Activated CD4-positive, alpha-beta T cell treated with anti-CD3 and anti-CD28 coated beads, Interleukin-2, amount 10 ng/mL, durations not matched to agents 24 days and 14 days (primary cell): ENCODE results near the gene TRDN. TPM values are rescaled to one million over a fixed set of nuclear protein-coding genes. Genes with fewer than 3 reads are reported as not detected.

Source experiments
- DNase-seq: peaks from one replicate; pipeline ENCODE4 v3.0.0; 2022
- H3K27ac Mint-ChIP-seq: one replicate; pipeline ENCODE4 v1.8.0; 2022; ENCODE audit warnings: mild to moderate bottlenecking, mixed read lengths
- H3K27me3 Mint-ChIP-seq: one replicate; pipeline ENCODE4 v1.8.0; 2022; ENCODE audit warnings: mixed read lengths
- H3K36me3 Mint-ChIP-seq: one replicate; pipeline ENCODE4 v1.8.0; 2022; ENCODE audit warnings: low read depth, mild to moderate bottlenecking, mixed read lengths
- H3K4me1 Mint-ChIP-seq: one replicate; pipeline ENCODE4 v1.8.0; 2021; ENCODE audit warnings: mixed read lengths
- H3K4me3 Mint-ChIP-seq: one replicate; pipeline ENCODE4 v1.8.0; 2022; ENCODE audit warnings: mild to moderate bottlenecking, moderate library complexity, mixed read lengths
- H3K9me3 Mint-ChIP-seq: one replicate; pipeline ENCODE4 v1.8.0; 2021; ENCODE audit warnings: mixed read lengths
- intact Hi-C: fragments of 100-400 bp; cut with micrococcal nuclease; formaldehyde crosslinking; loops from one replicate; pipeline ENCODE4 v1.15.1; 2023
- total RNA-seq: library from RNA; stranded (reverse); gene quantifications from 2 replicates; pipeline ENCODE4 v1.2.3, GENCODE V29; 2022

The TRDN gene
- total RNA-seq, 1 donor from 2014 or later = not detected

GRCh38 chr6:123420512-123420911 lies 216.2 kb downstream of the TRDN start:
- intact Hi-C loops = no loop called here
- H3K36me3 Mint-ChIP-seq = no peaks in the 10 kb centered on the region

GRCh38 chr6:123418071-123418470 lies 218.7 kb downstream of the TRDN start:
- Mint-ChIP-seq H3K36me3 (no peaks in the 10 kb centered on the region), H3K27me3 (no peaks in the 10 kb centered on the region), H3K9me3 (no peaks in the 10 kb centered on the region), H3K4me1 (no peaks in the 10 kb centered on the region), H3K27ac (no peak overlapping the region), H3K4me3 (no peak overlapping the region)
- intact Hi-C loops = no loop called here
- DNase-seq = no peak

More at GRCh38 chr6:123420512-123420911, 216.2 kb downstream of the TRDN start:
- no peak for DNase-seq
- H3K27ac Mint-ChIP-seq = no peak overlapping the region
- no peaks in the 10 kb centered on the region for H3K9me3 Mint-ChIP-seq
- no peaks in the 10 kb centered on the region for H3K27me3 Mint-ChIP-seq
- no peaks in the 10 kb centered on the region for H3K4me1 Mint-ChIP-seq
- H3K4me3 Mint-ChIP-seq = no peak overlapping the region

DNA sequence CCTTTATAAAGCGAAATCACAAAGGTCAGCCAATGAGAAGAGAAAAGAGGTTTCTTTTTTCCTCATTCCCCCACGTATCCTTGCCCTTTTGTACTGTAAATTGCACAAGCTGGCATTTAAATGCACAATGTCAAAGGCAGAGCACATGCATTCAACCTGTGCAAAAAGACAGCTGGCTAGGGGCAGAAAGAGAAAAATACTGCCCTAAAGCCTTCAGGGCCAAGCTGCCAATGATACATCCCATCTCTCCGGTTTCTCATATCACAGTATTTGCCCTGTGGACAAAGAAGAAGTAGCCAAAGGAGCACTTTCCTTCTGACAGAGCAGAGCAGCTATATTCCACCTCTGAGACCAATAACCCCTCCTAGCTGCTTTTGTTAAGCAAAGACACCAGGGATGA lies 219.2 kb downstream of the TRDN start:
- H3K27ac Mint-ChIP-seq = no peak overlapping the region
- intact Hi-C loops = loop anchor here (2.0 kb wide), 1 partner anchor 297 kb away; no protein-coding TSS in a partner anchor

DNA sequence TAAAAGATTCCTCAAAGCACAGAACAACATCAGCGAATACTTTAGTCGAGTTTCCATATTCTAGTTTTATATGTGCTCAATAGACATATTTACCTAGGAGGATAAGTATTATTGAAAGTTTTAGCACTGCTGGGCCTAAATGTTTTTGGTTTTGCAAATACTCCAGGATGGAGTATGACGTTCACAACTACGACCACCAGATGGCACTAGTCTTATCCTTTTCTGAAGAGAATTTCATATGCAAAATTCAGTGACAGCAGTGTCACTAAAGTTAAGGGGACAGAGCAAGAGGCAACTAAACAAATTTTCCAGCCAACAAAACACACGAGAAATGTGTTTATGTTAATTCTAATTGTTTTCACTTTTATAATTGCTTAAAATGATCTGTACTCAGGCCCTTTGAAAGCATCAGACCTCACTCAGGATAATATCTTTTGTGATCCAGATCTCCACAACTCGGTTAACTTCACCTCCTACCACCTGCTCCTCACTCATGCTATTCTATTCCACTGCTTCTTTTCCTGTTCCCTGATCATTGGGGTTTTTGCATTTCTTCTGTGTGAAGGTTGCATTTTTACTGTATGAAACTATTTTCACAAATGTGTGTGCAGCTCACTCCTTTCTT lies 220.8 kb downstream of the TRDN start:
- H3K27ac Mint-ChIP-seq = no peak overlapping the region
- H3K36me3 Mint-ChIP-seq = no peaks in the 10 kb centered on the region
- peak; percentile 77 for DNase-seq
- no peaks in the 10 kb centered on the region for H3K9me3 Mint-ChIP-seq
- H3K27me3 Mint-ChIP-seq = no peaks in the 10 kb centered on the region
- no peak overlapping the region for H3K4me3 Mint-ChIP-seq
- H3K4me1 Mint-ChIP-seq = no peaks in the 10 kb centered on the region
- intact Hi-C loops = loop anchor here (2.0 kb wide), 1 partner anchor 299 kb away; no protein-coding TSS in a partner anchor

More for the DNA sequence above, 219.2 kb downstream of the TRDN start:
- Mint-ChIP-seq H3K4me3 (no peak overlapping the region), H3K36me3 (no peaks in the 10 kb centered on the region), H3K27me3 (no peaks in the 10 kb centered on the region), H3K4me1 (no peaks in the 10 kb centered on the region), H3K9me3 (no peaks in the 10 kb centered on the region)
- no peak for DNase-seq

- intact Hi-C loops = no loop called here
- no peak for DNase-seq
- no peak overlapping the region for H3K27ac Mint-ChIP-seq
- H3K9me3 Mint-ChIP-seq = no peaks in the 10 kb centered on the region
- no peaks in the 10 kb centered on the region for H3K4me1 Mint-ChIP-seq
- no peak overlapping the region for H3K4me3 Mint-ChIP-seq
- H3K36me3 Mint-ChIP-seq = no peaks in the 10 kb centered on the region
- no peaks in the 10 kb centered on the region for H3K27me3 Mint-ChIP-seq
Measured at GRCh38 chr6:123404975-123405374, 231.8 kb downstream of the TRDN start.

DNA sequence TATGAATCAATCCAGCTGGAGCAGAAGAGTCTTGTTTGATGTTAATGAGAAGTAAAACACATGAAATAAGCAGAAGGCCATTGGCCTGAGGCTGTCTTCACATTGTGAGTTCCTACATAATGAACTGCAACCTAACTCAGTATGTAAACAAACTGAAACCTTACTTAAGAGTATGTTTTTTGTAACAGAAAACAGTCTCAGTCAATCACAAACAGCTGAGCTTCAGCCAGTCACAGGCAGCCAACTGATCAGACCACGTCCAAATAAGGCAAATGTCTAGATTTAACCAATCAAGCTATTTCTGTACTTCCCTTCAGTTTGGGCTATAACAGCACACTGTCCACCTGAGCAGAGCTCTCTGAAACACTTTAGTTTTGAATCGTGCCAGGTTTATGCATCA lies 234.7 kb downstream of the TRDN start:
- H3K4me3 Mint-ChIP-seq = no peak overlapping the region
- H3K9me3 Mint-ChIP-seq = no peaks in the 10 kb centered on the region
- intact Hi-C loops = no loop called here
- no peaks in the 10 kb centered on the region for H3K36me3 Mint-ChIP-seq
- DNase-seq = no peak
- no peaks in the 10 kb centered on the region for H3K4me1 Mint-ChIP-seq
- no peaks in the 10 kb centered on the region for H3K27me3 Mint-ChIP-seq
- no peak overlapping the region for H3K27ac Mint-ChIP-seq

DNA sequence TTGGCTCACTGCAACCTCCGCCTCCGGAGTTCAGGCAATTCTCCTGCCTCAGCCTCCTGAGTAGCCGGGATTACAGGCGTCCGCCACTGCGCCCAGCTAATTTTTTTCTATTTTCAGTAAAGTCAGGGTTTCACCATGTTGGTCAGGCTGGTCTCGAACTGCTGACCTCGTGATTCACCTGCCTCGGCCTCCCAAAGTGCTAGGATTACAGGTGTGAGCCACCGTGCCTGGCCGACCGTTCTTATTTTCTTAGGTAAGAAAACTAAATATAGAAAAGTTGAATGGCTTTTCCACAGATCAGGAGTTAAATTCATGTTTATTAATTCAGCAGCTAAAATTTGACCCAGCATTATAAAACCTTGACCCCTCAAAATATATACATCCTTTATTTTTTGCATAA lies 238.7 kb downstream of the TRDN start:
- Mint-ChIP-seq H3K27me3 (no peaks in the 10 kb centered on the region), H3K27ac (no peak overlapping the region), H3K4me3 (no peak overlapping the region), H3K36me3 (no peaks in the 10 kb centered on the region), H3K4me1 (no peaks in the 10 kb centered on the region), H3K9me3 (no peaks in the 10 kb centered on the region)
- intact Hi-C loops = no loop called here
- DNase-seq = no peak

- no peak overlapping the region for H3K27ac Mint-ChIP-seq
- no peak for DNase-seq
- H3K27me3 Mint-ChIP-seq = no peaks in the 10 kb centered on the region
- no peaks in the 10 kb centered on the region for H3K9me3 Mint-ChIP-seq
- H3K4me1 Mint-ChIP-seq = no peaks in the 10 kb centered on the region
- H3K36me3 Mint-ChIP-seq = no peaks in the 10 kb centered on the region
- H3K4me3 Mint-ChIP-seq = no peak overlapping the region
- intact Hi-C loops = no loop called here
Measured at GRCh38 chr6:123393331-123393730, 243.4 kb downstream of the TRDN start.

- intact Hi-C loops = no loop called here
- Mint-ChIP-seq H3K4me3 (no peak overlapping the region), H3K36me3 (no peaks in the 10 kb centered on the region), H3K27ac (no peak overlapping the region), H3K27me3 (no peaks in the 10 kb centered on the region), H3K9me3 (no peaks in the 10 kb centered on the region), H3K4me1 (no peaks in the 10 kb centered on the region)
- DNase-seq = no peak
Measured at GRCh38 chr6:123383718-123384117, 253.0 kb downstream of the TRDN start.

GRCh38 chr6:123380257-123380656 lies 256.5 kb downstream of the TRDN start:
- Mint-ChIP-seq H3K36me3 (no peaks in the 10 kb centered on the region), H3K4me1 (no peaks in the 10 kb centered on the region), H3K27ac (no peak overlapping the region), H3K27me3 (no peaks in the 10 kb centered on the region), H3K9me3 (no peaks in the 10 kb centered on the region), H3K4me3 (no peak overlapping the region)
- no peak for DNase-seq
- intact Hi-C loops = no loop called here

DNA sequence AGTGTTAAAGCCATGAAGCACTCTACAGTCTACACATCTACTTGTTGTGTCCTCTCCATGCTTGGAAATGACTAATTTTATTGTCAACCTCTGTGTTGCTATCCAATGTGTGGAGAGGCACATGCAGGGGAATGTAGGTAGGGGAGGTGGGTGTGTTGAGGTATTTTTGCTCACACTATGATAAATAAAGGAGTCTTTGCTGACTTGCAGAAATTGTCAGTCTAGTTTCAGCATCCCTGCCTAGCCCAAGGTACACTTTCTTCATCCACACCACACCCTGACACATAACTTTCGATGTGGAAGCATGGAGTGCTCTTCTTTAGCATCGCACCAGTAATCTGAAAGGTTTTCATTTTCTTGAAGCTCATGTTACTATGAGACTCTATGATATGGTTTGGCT lies 264.0 kb downstream of the TRDN start:
- no peaks in the 10 kb centered on the region for H3K4me1 Mint-ChIP-seq
- no peaks in the 10 kb centered on the region for H3K36me3 Mint-ChIP-seq
- intact Hi-C loops = no loop called here
- H3K27ac Mint-ChIP-seq = no peak overlapping the region
- H3K9me3 Mint-ChIP-seq = no peaks in the 10 kb centered on the region
- H3K27me3 Mint-ChIP-seq = no peaks in the 10 kb centered on the region
- DNase-seq = no peak
- H3K4me3 Mint-ChIP-seq = no peak overlapping the region

DNA sequence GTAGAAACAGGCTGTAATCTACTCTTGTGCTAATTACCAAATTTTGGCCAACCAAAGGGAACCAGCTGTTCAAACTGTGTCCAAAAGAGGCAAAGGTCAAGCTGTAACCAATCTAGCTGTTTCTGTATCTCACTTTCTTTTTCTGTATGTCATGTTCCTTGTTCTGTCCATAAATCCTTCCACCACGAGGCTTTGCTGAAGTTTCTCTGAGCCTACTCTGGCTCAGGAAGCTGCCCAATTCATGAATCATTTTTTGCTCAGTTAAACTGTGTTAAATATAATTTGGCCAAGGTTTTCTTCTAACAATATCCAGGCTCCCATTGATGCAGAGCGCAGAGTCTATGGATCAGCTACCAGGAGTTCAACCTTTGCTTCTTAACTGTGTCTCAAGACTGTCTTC lies 272.8 kb downstream of the TRDN start:
- no peaks in the 10 kb centered on the region for H3K27me3 Mint-ChIP-seq
- no peak for DNase-seq
- H3K4me1 Mint-ChIP-seq = no peaks in the 10 kb centered on the region
- H3K36me3 Mint-ChIP-seq = no peaks in the 10 kb centered on the region
- intact Hi-C loops = no loop called here
- no peak overlapping the region for H3K27ac Mint-ChIP-seq
- H3K4me3 Mint-ChIP-seq = no peak overlapping the region
- no peaks in the 10 kb centered on the region for H3K9me3 Mint-ChIP-seq

GRCh38 chr6:123360359-123360758 lies 276.4 kb downstream of the TRDN start:
- H3K4me1 Mint-ChIP-seq = no peaks in the 10 kb centered on the region
- H3K27ac Mint-ChIP-seq = no peak overlapping the region
- H3K4me3 Mint-ChIP-seq = no peak overlapping the region
- intact Hi-C loops = no loop called here
- no peak for DNase-seq
- H3K36me3 Mint-ChIP-seq = no peaks in the 10 kb centered on the region
- H3K27me3 Mint-ChIP-seq = no peaks in the 10 kb centered on the region
- H3K9me3 Mint-ChIP-seq = no peaks in the 10 kb centered on the region

DNA sequence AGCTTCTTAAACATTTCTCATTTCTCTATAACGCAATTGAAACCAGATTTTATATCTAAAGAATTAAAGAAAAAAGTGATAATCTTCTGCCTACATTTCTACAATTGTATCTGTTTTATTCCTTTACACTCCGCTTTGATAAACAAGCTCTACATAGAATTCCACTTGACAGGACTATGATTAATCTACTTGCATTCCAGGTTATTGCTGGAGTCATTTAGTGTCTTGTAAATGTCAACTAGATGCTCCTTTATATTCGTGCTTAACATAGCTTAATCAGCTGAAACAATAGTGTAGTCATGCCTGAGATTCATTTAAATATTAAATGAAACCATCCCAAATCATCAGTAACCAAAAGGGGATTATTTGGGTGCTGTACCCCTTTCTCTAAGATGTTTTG lies 284.0 kb downstream of the TRDN start:
- Mint-ChIP-seq H3K27me3 (no peaks in the 10 kb centered on the region), H3K4me3 (no peak overlapping the region), H3K4me1 (no peaks in the 10 kb centered on the region), H3K27ac (no peak overlapping the region), H3K9me3 (no peaks in the 10 kb centered on the region), H3K36me3 (no peaks in the 10 kb centered on the region)
- intact Hi-C loops = no loop called here
- DNase-seq = no peak

- no peaks in the 10 kb centered on the region for H3K4me1 Mint-ChIP-seq
- no peaks in the 10 kb centered on the region for H3K27me3 Mint-ChIP-seq
- H3K36me3 Mint-ChIP-seq = no peaks in the 10 kb centered on the region
- H3K9me3 Mint-ChIP-seq = no peaks in the 10 kb centered on the region
- H3K27ac Mint-ChIP-seq = no peak overlapping the region
- intact Hi-C loops = no loop called here
- no peak overlapping the region for H3K4me3 Mint-ChIP-seq
- DNase-seq = no peak
Measured at GRCh38 chr6:123352279-123352678, 284.5 kb downstream of the TRDN start.
